Measurements from ENCODE around the gene IFNAR1.
"Not testable (repeated sequence)": the region's sequence is repeated elsewhere in the genome, so short reads cannot be mapped to it uniquely, and the experiment has no call there.

Gene IFNAR1

DNA sequence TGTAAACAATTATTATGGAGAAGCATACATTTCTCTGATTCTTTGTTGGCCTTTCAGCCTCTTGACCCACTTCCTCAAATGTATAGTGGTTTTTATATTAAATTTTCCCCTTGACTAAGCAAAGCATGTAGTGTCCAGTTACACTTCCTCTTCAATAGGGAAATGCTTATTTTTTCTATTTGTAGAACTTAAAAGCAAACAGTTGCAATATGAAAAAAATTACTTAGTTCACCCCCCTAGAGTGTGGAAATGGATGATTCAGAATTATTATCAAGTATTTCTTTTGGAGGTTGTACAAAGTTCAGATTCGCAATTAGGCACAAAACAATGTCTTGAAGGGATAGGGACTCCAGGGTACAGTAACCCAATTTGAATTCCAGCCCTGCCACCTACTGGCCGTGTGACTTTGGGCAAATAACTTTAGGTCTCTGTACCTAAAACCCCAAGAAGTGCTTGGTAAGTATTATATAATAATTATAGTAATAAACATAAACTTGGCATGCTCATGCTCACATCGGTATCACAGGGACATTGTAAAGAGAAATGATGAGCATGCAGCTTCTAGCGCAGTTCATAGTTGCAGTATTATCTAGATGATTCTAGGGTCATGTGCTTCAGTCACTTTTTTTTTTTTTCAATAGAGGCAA is 49.8 kb downstream of the IFNAR1 start:
- in situ Hi-C loops (cut with MboI; ENCODE audit: low sequenced_read_pairs): no loop called here

DNA sequence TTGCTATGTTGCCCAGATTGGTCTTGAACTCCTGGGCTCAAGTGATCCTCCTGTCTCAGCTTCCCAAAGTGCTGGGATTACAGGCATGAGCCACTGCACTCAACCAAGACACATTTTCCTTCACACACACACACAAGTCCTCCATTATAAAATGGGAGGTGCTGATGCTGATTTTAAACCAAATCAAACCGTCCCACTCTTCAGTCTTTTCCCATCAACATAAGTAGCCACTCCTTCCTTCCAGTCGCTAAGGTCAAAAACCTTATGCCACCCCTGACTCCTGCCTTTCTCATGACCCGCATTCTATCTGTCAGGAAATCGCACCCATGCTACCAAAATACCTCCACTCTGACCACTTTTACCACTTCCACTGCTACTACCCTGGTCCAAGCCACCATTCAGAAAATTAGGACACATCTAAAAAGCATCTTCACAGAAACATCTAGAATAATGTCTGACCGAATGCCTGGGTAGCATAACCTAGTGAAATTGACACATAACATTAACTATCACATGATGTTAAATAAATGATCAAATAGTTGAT is 50.4 kb downstream of the IFNAR1 start:
- in situ Hi-C loops (cut with MboI; ENCODE audit: low sequenced_read_pairs): no loop called here

DNA sequence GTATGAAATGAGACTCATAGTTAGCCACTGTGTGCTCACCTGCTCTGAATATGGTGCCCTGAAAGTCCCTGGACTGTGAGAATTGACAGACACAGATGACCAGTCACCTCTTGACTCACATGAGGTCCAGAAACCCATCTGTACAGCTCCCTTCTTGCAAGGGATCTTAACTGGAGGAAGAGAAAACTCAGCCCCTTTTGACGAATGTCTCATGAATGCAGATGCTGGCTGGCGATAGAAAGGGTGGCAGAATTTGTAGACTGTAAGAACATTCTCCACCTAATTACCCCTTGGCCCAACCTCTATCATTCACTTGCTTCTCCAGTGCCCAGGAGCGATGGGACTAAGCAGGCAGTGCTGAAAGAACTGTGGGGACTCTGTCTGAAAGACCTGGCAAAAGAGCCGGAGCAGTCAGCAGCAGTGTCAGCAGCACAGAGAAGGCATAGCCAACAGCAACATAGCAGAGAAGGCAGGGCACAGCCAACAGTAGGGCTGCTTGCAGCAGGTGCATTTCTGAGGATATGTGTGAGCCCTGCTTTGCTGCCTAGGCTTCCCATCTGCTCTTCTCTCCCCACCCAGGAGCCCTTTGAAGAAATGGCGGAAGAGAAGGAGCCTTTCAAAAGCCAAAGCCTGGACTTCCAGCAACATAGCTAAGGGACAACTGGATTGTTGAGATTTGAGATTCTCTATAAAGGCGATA is 52.6 kb downstream of the IFNAR1 start:
- in situ Hi-C loops (cut with MboI; ENCODE audit: low sequenced_read_pairs): no loop called here

DNA sequence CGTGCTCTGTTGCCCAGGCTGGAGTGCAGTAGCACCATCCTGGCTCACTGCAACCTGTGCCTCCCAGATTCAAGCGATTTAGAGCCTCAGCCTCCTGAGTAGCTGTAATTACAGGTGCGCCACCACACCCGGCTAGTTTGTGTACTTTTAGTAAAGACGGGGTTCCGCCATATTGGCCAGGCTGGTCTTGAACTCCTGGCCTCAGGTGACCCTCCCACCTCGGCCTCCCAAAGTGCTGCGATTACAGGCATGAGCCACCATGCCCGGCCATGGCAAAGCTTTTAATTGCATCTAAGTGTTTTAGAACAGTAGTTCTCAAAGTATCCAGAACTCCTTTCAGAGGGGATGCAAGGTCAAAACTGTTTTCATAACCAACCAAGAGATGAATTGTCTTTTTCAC is 53.3 kb downstream of the IFNAR1 start:
- in situ Hi-C loops (cut with MboI; ENCODE audit: low sequenced_read_pairs): no loop called here

DNA sequence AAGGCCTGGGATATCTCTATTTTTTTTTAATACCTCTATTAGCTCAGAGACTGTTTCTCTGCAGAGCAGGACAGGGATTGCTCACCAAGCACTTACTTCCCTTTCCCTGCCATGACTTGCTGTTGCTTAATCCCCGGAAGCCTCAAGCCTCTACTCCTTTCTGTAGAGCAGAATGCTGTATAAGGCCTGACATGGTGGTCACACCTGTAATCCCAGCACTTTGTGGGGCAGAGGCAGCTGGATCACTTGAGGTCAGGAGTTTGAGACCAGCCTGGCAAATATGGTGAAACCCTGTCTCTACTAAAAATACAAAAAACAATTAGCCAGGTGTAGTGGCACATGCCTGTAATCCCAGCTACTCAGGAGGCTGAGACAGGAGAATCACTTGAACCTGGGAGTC is 55.2 kb downstream of the IFNAR1 start:
- in situ Hi-C loops (cut with MboI; ENCODE audit: low sequenced_read_pairs): not testable (repeated sequence)

DNA sequence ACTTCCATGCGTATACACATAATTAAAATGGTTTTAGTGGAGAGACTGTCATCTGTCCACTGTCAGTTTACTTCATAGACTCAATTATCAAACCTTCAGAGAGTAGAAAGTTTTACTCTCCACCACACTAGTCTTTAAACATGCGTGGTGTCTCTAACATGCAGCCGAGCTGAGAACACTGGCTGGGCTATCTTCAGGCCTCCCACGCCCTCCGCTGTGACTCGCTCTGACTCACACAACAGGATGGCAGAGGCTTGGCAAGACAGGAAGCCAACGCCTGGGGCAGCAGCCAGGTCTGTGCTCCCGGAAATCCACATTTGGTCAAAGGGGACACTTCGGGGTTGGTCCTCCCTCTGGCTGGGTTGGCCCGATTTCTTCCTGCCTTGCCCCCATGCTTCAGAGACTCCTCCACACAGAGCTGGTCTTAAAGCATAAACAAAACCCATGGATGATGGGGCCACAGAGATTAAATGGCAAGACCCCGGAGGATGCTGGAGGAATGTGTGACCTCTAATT is 55.8 kb downstream of the IFNAR1 start:
- in situ Hi-C loops (cut with MboI; ENCODE audit: low sequenced_read_pairs): no loop called here

DNA sequence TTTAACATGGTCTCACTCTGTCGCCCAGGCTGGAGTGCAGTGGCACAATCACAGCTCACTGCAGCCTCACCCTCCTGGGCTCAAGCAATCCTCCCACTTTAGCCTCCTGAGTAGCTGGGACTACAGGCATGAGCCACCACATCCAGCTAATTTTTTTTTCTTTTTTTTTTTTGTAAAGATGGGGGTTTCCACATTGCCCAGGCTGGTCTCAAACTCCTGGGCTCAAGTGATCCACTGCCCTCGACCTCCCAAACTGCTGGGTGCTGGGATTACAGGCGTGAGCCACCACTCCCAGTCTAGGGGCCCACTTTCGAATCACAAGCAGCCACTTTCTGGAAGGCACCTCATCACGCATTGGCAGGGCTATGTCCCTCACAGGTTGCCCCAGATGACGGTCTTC is 56.6 kb downstream of the IFNAR1 start:
- in situ Hi-C loops (cut with MboI; ENCODE audit: low sequenced_read_pairs): not testable (repeated sequence)

DNA sequence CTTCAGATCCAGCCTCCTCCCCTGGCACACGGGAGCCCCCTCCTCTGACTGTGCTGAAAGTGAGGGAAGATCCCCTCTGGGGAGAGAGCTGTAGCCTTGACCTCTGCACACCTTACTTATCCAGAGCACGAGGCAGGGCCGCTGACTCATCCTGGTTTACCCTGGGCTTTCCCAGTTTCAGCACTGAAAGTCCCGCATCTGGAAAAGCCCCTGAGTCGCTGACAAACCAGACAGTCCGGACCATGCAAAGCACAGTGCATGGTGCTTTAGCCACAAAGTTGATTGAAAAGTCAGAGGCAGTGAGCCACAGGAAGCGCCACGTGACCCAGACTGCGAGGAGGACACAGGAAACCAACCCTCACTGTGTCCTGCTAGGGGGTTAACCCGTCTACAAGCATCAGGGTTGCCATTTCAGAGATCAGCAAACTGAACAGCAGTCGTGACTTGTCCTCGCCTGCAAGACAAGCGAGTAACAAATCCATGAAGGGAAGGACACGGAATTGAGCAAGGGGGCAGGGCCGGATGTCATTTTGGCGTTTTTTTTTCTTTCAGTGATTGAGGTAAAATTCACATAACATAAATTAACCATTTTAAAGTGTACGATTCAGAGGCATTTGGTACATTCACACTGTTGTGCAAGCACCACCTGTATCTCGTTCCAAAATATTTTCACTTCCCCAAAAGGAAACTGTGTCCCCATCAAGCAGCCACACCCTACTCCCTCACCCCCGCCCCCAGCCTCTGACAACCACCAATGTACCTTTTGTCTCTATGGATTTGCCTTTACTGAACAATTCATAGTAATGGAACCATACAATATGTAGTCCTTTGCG is 58.5 kb downstream of the IFNAR1 start:
- in situ Hi-C loops (cut with MboI; ENCODE audit: low sequenced_read_pairs): no loop called here

DNA sequence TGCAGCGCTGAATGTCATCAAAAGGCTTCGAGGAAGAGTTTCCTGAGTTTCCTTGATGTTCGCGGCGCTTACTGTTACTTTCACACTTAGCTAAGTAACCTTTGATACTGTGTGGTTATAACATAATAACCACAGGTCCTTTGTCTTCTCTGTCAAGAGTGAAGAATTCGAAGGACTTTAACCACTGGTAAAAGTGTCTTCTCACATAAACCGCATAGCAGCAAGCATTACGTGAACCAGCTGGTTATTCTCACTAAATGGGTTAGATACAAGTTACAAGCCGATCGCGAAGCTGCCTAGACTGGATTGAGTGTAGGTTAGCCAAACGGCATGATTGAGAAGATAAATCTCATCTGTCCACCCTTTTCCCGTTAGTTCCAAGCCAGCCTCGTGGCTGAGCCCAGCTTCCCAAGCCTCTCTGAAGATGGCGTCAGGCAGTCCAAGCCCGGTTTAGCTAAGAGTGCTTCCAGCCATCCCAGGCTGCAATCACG is 60.1 kb downstream of the IFNAR1 start:
- in situ Hi-C loops (cut with MboI; ENCODE audit: low sequenced_read_pairs): no loop called here

DNA sequence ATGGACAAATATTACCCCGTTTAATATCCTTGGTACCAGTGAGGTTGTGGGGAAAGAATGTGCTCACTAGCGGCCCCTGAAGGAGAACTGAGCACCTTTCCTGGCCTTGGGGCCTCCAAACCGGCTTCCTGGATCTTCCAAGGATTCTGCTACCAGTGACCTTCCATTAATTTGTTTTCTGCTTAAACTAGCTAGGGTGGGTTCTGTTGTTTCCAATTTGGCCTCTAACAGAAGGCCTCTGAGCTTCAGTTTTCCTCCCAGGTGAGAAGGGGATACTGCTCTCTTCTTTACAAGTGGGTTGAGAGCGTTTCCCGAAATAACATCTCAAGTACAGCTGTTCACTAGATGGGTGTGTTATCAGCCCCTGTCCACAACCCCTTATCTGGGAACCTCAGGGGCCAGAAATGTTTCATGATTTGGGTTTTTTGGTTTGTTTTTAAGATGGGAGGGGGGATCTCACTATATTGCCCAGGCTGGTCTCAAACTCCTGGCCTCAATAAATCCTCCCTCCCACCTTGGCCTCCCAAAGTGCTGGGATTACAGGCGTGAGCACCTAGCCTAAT is 61.5 kb downstream of the IFNAR1 start:
- in situ Hi-C loops (cut with MboI; ENCODE audit: low sequenced_read_pairs): no loop called here

DNA sequence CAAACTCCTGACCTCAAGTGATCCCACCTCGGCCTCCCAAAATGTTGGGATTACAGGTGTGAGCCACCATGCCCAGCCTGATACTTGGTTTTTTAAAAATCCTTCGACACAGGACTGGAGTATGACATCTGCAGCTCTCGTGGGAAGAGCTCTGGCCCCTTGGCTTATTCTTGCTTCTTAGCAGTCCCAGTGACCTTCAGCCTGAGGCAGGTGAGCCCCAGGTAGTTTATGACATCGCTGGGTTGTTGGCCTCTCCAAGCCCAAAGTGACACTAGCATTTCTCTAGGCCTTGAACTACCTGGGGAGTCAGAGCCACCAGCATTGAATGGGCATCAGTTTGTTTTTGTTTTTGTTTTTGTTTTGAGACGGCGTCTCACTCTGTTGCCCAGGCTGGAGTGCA is 62.5 kb downstream of the IFNAR1 start:
- in situ Hi-C loops (cut with MboI; ENCODE audit: low sequenced_read_pairs): no loop called here

DNA sequence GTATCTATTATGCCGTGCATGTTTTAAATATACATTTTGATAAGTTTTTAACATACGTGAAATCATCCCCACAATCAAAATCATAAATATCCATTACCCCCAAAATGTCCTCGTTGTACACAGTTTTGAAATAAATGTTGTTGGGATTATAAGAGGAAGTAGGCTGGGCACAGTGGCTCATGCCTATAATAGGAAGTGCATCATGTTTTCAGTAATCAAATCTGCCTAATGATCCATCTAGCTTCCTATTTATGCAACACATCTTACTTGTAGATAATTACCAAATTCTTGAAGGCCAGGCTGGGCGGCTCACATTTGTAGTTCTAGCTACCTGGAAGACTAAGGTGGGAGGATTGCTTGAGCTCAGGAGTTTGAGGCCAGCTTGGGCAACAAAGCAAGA is 63.4 kb downstream of the IFNAR1 start:
- in situ Hi-C loops (cut with MboI; ENCODE audit: low sequenced_read_pairs): no loop called here

DNA sequence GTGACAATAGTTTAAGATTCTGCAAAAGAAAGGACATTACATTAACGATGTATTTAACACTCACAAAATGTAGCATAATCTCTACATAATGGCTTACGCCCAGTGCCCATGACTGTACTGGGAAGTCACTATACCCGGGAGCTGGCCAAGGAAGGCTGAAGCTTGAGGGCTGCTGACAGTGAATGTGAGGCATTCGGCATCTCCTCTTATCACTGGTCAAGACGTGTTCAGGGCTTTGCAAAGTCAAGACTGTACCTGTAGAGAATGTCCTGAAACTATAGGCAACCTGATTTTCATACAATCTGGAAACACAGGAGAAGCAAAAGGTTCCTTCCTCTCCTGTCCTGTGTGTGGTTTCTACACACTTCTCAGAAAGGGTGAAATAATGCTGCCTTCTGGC is 65.7 kb downstream of the IFNAR1 start:
- in situ Hi-C loops (cut with MboI; ENCODE audit: low sequenced_read_pairs): no loop called here

DNA sequence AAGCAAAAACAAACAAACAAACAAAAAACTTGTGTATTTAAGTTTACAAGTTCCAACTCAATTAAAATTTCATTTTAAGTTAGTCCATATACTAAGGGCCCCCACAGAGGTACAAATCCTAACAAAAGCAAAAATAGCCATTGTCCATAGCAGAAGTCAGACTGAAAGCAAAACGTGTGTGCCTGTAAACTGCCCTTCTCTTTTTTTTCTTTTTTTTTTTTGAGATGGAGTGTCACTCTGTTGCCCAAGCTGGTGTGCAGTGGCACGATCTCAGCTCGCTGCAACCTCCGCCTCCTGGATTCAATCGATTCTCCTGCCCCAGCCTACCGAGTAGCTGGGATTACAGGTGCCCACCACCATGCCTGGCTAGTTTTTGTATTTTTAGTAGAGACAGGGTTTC is 66.9 kb downstream of the IFNAR1 start:
- in situ Hi-C loops (cut with MboI; ENCODE audit: low sequenced_read_pairs): no loop called here

DNA sequence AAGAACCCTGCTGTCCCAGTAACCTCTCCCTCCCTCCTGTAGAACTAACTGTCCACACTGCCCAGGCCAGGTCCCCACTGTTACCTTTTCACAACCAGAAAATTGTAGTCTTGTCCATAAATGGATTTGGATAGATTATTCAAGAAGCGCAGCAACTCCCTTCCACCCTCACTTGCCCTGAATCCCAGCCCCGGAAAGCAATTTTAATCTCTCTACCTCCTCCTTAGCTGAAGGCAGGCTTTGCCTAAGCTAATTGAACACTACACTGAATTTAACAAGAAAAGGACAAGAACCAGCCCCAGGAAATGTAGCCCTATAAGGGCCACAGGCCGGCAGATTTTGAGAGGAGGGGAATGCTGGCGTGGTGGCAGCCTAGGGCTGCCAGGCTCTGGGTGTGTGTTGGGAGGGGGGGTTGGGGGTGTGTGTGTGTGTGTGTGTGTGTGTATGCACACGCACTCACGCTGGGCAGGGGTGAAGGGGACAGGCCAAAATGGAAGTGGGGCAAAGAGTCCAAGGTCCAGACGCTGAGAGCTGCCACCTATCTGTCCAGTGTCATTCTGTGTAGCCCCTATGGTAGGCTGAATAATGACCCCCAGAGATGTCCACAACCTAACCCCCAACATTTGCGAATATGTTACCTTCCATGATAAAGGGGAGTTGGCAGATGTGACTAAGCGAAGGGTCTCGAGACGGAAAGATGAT is 67.7 kb downstream of the IFNAR1 start:
- in situ Hi-C loops (cut with MboI; ENCODE audit: low sequenced_read_pairs): no loop called here

DNA sequence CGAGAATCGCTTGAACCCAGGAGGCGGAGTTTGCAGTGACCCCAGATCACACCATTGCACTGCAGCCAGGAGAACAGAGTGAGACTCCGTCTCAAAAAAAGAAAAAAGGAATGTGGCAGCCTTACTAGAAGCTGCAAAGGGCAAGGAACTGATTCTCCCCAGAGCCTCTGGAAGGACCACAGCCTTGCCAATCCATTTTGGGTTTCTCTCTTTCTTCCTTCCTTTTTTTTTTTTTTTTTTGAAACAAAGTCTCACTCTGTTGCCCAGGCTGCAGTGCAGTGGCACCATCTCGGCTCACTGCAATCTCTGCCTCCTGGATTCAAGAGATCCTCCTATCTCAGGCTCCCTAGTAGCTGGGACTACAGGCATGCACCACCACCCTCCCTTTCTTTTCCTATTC is 68.6 kb downstream of the IFNAR1 start:
- in situ Hi-C loops (cut with MboI; ENCODE audit: low sequenced_read_pairs): no loop called here

DNA sequence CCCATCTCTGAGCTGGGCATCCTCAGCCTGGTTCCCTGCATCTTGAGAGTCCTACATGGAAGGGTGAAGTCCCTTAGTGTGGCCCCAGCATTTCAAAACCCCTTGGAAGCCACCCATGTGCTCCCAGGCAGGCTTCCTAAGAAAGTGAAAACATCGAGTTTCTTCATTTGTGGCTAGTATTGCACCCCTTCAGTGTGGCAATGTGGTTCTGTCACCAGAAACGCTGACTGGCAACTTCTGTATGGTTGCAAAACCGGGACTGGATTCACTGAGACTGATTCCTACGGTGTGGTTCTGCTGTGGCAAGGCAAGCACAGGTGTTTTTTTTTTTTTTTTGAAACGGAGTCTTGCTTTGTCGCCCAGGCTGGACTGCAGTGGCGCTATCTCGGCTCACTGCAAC is 69.5 kb downstream of the IFNAR1 start:
- in situ Hi-C loops (cut with MboI; ENCODE audit: low sequenced_read_pairs): no loop called here

DNA sequence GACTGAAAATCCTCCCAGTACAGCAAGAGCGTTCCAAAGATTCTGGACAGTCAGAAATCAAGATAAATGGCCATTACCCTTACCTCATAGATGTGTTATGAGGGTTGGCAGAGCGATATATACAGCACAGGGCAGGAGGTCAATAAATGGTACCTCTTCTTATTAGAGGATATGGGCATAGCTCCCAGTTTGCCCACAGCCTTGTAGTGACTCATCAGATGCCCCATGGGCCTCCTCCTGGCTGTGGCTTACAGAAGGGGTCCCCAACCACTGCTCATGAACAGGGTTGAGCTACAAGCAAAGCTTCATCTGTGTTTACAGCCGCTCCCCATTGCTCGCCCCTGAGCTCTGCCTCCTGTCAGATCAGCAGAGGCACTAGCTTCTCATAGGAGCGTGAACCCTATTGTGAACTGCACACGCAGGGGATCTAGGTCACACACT is 71.1 kb downstream of the IFNAR1 start:
- in situ Hi-C loops (cut with MboI; ENCODE audit: low sequenced_read_pairs): no loop called here

DNA sequence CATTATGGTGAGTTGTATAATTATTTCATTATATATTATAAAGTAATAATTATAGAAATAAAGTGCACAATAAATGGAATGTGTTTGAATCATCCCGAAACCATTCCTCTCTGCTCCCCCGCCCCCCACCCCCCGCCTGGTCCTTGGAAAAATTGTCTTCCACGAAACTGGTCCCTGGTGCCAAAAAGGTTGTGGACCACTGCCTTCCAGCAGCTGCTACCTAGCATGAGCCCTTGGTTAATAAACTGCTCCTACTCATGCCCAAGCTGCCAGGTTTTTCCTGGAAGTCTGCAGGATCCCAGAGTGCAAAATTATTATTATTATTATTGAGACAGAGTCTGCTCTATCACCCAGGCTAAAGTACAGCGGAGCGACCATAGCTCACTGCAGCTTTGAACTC is 71.7 kb downstream of the IFNAR1 start:
- in situ Hi-C loops (cut with MboI; ENCODE audit: low sequenced_read_pairs): no loop called here

DNA sequence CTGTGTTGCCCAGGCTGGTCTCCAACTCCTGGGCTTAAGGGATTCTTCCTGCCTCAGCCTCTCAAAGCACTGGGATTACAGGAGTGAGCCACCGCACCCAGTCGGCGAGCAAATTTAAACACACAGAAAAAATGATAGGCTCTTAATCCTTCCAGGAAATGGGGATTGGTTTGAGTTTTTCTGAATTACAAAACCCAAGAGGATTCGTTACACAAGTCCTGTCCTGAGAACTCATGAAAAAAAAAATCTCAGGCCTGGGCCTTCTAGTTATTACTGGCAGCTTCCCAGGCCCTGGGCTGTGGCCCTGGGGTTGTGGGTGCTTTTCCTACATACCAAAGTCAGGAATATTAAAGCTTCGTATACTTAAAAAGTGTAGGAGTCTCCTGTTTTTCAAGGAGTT is 72.2 kb downstream of the IFNAR1 start:
- in situ Hi-C loops (cut with MboI; ENCODE audit: low sequenced_read_pairs): no loop called here
